ENCODE data around the gene DNAJC11.

Gene DNAJC11

GRCh38 chr1:6593810-6594209 lies 107.8 kb downstream of the DNAJC11 start:
- ChIA-PET CTCF (no interaction called here), POLR2A (interaction anchor here (4.5 kb wide), 1 partner anchor 9 kb away, joined by 17 read pairs; the partner anchor contains the start of gene KLHL21)
- TF ChIP-seq CTCF (IDR thresholded peaks at IDR 0.05; ENCODE audit: insufficient read depth, low read length, missing control alignments), result no peak
- no peak for DNase-seq (ENCODE audit: low read depth, low spot score)
- no peak overlapping the region for H3K4me3 ChIP-seq (ENCODE audit: low read depth, low read length)

- ChIA-PET POLR2A (interaction anchor here (4.5 kb wide), 1 partner anchor 10 kb away, joined by 17 read pairs; the partner anchor contains the start of gene KLHL21), CTCF (interaction anchor here (1.3 to 1.5 kb wide), 2 partner anchors 9 to 107 kb away, joined by 3 to 4 read pairs; no protein-coding TSS in a partner anchor)
Observed at GRCh38 chr1:6592865-6593593, 108.6 kb downstream of the DNAJC11 start.

GRCh38 chr1:6592441-6592840 lies 109.2 kb downstream of the DNAJC11 start:
- CTCF ChIA-PET, result interaction anchor here (1.3 to 1.5 kb wide), 2 partner anchors 8 to 106 kb away, joined by 3 to 4 read pairs; no protein-coding TSS in a partner anchor

More at GRCh38 chr1:6592865-6593593, 108.6 kb downstream of the DNAJC11 start:
- no peak overlapping the region for H3K4me3 ChIP-seq (ENCODE audit: low read depth, low read length)
- no peak for TF ChIP-seq CTCF (IDR thresholded peaks at IDR 0.05; ENCODE audit: insufficient read depth, low read length, missing control alignments)
- no peak for DNase-seq (ENCODE audit: low read depth, low spot score)

GRCh38 chr1:6591644-6592043 lies 110.0 kb downstream of the DNAJC11 start:
- ChIA-PET CTCF (interaction anchor here (1.2 kb wide), 1 partner anchor 37 kb away, joined by 6 read pairs; the partner anchor contains the start of genes NOL9 and TAS1R1), POLR2A (interaction anchor here (4.5 kb wide), 1 partner anchor 11 kb away, joined by 17 read pairs; the partner anchor contains the start of gene KLHL21)

More at GRCh38 chr1:6592441-6592840, 109.2 kb downstream of the DNAJC11 start:
- POLR2A ChIA-PET, result interaction anchor here (4.5 kb wide), 1 partner anchor 10 kb away, joined by 17 read pairs; the partner anchor contains the start of gene KLHL21
- TF ChIP-seq CTCF (IDR thresholded peaks at IDR 0.05; ENCODE audit: insufficient read depth, low read length, missing control alignments), result no peak
- no peak overlapping the region for H3K4me3 ChIP-seq (ENCODE audit: low read depth, low read length)
- no peak for DNase-seq (ENCODE audit: low read depth, low spot score)

GRCh38 chr1:6591222-6591621 lies 110.4 kb downstream of the DNAJC11 start:
- DNase-seq (ENCODE audit: low read depth, low spot score), result no peak
- TF ChIP-seq CTCF (IDR thresholded peaks at IDR 0.05; ENCODE audit: insufficient read depth, low read length, missing control alignments), result no peak
- ChIA-PET CTCF (interaction anchor here (1.2 kb wide), 1 partner anchor 37 kb away, joined by 6 read pairs; the partner anchor contains the start of genes NOL9 and TAS1R1), POLR2A (interaction anchor here (4.5 kb wide), 1 partner anchor 12 kb away, joined by 17 read pairs; the partner anchor contains the start of gene KLHL21)
- H3K4me3 ChIP-seq (ENCODE audit: low read depth, low read length), result no peak overlapping the region

More at GRCh38 chr1:6591644-6592043, 110.0 kb downstream of the DNAJC11 start:
- TF ChIP-seq CTCF (IDR thresholded peaks at IDR 0.05; ENCODE audit: insufficient read depth, low read length, missing control alignments), result no peak
- no peak for DNase-seq (ENCODE audit: low read depth, low spot score)
- no peak overlapping the region for H3K4me3 ChIP-seq (ENCODE audit: low read depth, low read length)

- no peak overlapping the region for H3K4me3 ChIP-seq (ENCODE audit: low read depth, low read length)
- ChIA-PET CTCF (interaction anchor here (0.9 to 1.4 kb wide), 2 partner anchors 14 to 36 kb away, joined by 3 read pairs; partner anchors contain the start of gene NOL9), POLR2A (interaction anchor here (0.7 to 1.2 kb wide), 2 partner anchors 8 to 10 kb away, joined by 3 to 6 read pairs; no protein-coding TSS in a partner anchor)
Observed at GRCh38 chr1:6590046-6590445, 111.6 kb downstream of the DNAJC11 start.

More at GRCh38 chr1:6590046-6590445, 111.6 kb downstream of the DNAJC11 start:
- TF ChIP-seq CTCF (IDR thresholded peaks at IDR 0.05; ENCODE audit: insufficient read depth, low read length, missing control alignments), result no peak
- no peak for DNase-seq (ENCODE audit: low read depth, low spot score)
